Limb (tissue), 2 donors: ENCODE measurements around the gene PEX14.
A peak's percentile ranks its signal among the peaks of the same experiment; 100 is the strongest.

Source experiments
- DNase-seq, 2 donors: peaks; one replicate each; pipeline ENCODE4 v3.0.0-alpha.2; 2016; ENCODE audit errors: extremely low spot score in 2 of 2

The PEX14 gene

DNA sequence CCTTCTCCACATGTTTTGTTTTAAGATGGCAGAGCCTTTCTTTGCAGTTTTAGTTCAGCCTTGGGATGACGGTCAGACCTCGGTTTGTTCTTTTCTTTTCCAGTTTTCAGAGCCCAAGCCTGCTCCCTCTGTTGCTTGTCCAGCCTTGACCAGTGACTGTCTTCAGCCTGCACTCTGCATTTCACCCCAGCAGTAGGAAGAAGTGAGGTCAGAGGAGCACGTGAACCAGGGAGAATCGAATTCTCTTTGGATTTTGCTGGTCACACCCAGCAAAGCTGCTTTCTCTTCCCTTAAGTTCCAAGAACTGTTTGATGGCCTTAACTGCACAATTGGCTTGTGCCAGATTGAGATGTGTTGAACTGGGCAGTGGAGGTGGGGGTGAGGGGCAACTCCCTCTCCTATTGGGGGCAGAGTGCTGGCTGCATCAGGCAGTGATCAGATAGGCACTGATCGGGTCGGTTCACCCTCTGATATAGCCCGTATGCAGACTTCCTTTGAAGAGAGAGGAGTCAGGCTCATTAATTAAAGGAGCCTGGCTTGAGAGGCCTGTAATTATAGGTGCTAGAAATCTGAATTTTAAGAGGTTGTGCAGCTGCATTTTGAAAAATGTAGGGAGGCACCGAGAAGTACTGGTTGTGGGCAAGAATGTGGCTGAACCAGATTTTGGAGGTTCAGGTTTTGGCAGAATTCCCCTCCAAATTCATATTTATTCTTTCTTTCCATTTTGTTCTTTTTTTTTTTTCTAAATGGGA is 42.4 kb downstream of the PEX14 start:
- no peak for DNase-seq

DNA sequence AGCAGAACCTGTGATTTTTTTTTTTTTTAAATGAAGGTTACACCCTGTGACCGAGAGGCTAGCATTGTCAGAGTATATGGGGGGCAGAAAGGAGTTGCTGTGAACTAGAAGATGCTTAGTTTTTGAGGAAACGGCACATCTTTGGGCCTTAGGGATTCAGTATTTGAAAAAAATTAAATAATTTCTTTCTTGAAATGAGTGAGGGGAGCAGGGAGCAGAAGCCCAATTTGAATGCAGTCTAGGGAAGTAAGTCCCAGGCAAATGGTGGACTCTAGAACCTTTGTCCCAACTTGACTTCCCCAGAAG is 42.9 kb downstream of the PEX14 start:
- no peak for DNase-seq

DNA sequence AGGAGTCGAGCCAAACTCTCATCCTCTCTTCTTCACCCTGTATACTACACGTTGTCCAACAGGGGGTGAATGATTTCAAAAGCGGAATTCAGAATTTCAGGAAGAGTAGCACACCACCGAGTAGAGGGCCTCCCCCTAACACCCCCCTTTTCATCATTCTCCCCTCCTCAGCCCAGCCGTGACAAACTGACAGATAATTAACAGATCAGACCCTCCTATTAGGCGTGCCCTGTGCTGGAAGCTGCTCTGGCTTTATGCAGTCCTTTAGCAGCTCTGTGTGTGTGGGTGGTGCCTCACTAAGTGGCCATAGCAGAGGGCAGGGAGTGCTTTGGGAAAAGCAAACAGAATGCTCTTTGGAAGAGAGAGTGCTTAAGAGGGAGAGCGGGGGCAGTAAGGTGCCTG is 44.3 kb downstream of the PEX14 start:
- DNase-seq = no peak

DNA sequence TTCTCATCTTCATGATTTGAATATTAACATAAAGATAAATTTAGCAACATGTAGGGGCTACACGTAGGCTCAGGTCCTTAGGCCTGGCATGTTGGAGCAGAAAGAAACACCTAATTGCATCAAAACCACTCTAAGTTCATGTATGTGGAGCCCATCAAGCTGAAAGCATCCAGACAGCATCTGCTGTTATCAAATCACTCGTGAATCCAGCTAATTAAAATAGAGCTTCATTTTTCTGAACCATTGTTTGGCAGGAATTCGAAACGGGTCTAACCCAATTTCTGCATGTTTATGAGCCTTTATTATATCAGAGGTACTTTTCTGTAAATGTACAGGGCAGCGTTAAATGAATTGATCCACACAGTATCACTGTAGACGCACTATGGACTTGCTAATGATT is 45.7 kb downstream of the PEX14 start:
- no peak for DNase-seq

DNA sequence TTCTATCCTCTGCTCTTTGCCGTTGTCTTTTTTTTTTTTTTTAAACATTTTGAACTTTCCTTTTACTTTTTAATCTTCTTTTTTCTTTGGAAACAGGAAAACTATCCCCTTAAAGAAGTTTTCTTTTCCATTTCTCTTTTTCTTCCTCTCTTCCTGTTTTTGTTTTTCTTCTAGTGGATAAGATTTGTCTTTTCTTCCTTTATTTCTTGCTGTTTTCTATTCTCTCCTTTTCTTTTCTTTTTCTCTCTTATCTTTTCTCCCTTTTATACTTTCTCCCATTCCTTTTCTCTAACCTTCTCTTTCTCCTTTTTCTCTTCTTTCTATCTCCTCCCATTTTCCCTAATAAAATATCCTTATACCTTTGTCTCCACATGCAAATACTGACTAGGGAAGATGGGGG is 46.2 kb downstream of the PEX14 start:
- DNase-seq = no peak

DNA sequence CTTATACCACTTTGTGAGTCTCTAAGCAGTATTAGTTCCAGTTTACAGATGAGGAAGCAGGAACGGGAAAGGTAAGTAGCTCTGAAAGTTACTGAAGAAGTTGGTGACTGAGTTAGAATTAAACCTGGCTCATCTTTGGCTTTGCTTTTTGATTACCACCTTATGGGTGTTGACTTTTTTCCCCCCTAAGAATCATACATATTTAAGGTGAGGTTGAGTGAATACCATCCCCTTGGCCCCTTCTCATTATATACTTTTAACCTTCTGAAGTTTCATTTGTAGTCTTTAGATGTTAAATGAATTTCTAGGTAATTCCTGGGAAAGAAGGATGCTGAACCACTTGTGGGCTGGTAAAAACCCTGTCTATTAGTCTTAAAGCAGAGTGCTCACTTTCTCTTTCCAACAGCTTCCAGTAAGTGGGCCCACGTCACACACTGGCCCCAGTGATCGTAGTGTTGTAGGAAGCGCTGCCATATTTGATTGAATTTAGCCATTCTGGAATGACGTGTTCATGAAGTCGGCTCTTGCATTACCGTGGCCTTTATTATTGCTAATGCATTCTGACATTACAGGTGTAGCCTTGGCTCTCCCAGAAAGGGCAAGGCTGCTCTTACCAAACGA is 46.9 kb downstream of the PEX14 start:
- DNase-seq = no peak

DNA sequence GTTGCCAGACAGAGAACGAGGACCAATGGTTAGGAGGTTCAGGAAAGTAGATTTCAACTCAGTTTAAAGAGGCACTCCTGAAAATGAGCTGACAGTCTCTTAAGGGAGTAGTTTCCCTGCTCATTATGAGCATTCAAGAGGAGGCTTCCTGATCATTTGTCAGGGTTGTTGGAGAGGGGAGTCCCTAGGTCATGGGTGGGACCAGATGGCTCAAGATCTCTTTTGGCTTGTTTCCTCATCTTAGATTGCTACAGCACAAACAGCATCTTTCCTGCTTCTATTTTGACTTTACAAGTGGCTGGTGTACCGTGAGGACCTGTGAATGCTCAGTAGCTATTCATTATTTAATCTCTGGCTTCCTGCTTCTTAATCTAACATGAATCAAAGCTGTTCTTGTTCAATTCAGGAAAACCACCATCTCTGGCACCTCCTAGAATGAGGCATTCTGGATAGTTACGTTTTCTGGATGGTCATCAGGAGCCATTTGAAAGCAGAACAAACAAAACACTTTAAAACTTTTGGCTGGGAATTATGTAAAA is 47.6 kb downstream of the PEX14 start:
- no peak for DNase-seq

DNA sequence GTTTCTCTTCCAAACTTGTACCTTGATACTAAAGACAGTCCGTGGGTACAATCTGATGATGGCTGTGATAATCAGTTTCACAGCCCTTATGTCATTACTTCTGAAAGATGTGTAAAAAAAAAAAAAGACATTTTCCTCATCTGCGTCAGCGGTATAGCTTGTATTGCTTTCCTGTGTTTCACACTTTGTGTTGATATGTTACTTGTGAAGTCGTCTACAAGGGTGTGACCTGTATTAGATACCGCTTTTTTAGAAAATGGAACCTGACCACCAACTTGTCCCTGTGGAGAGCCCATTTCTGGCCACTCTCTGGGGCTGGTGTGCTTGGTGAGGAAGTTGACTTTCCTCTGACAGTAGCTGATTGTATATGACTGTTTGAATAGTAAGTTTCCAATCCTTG is 50.5 kb downstream of the PEX14 start:
- DNase-seq = no peak

DNA sequence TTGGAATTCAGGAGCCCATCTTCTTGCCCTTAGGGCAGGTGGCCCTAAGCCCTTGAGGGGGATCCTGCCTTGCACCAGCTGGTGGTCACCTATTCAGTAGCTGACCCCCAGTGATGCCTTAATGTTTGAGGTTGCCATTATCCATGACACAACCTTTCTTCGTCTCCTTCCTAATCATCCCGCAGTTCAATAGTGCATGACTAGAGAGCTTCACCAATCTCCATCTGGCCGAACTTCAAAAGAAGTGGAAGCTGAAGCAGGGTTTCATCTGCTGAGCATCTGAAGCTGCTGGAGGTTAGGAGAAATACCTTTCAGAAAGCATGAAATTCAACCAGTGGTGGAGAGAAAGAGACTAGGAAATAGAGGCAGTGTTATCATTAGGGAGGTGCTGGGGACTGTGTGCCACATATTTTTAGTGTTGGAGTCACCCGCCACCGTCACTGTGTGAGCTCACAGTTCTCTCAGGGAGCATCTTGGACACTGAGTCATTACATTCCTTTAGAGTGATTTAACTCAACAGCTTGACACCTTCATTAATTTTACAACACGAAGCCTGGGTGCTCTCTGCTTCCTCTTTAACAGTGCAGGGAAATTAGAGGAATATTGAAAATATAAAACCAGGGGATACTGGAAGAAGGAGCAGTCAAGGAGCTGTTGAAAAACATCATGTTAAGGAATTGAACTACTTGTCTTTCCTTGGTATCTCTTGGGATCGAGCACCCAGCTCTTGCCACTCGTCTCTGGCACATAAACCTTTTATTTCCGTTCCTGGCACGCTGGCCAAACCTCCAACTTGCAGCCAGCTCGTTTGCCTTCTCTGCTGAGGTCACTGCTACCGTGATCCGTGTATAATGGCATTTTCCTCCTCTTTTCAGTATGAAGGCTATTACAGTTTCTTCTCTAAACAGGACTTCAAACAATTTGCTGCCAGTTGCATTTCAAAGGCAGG is 53.6 kb downstream of the PEX14 start:
- DNase-seq = no peak

DNA sequence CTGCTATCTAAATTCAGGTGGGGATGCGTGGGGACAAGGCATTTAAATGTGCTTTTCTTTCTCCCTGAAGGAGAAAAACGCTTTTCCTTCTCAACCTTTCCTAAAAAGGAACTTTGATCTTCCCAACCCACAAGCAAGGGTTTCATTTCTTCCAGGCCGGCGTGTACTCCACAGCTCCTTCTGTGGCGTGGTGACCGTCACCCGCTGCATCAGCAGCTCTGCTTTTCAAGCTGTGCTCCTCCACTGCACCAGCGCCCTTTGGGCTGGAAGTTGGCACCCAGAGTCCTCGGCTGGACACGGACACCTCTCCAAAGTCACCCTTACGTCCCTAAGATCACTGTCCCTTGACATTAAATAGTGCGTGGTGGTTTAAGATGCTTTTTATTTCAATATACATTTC is 54.3 kb downstream of the PEX14 start:
- no peak for DNase-seq

DNA sequence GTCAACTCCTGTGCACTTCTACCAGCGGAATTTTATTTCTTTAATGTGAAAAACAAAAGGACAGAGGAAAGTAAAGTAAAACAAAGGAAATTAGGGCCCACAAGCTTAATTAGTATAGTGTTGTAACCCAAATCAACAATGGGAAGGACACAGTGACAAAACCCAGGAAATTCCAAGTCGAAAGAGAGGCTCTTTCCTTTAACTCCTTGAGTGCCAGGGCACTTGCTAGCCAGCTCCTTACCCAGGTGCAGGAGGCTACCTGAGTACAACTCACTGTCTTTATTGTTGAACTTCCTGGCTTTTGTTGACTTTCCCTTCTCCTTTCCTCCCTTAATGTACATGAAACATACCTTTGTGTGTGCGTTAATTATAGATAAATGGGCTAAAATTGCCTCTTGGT is 55.0 kb downstream of the PEX14 start:
- no peak for DNase-seq

DNA sequence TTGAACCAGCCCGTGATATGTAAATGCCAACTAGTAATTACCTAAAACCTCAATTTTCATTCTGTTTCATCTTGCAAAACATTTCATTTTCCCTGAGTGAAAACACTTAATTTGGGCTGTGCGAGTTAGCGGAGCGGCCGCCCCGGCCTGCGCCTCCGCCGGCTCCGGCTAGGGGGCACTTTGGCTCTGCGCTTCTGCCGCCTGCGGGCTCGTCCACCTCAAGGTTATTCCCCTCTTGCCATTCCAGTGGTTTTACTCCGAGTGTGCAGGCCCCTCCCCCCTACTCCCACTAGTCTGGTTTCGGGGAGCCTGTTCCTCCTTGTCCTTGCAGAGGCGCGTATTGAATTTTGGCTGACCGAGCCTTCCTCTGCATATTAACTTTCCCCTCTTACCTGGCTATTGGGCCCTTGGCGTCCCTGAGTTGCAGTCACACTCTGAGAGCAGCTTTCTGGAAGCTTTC is 55.6 kb downstream of the PEX14 start:
- DNase-seq = peak; percentile 63 to 82

DNA sequence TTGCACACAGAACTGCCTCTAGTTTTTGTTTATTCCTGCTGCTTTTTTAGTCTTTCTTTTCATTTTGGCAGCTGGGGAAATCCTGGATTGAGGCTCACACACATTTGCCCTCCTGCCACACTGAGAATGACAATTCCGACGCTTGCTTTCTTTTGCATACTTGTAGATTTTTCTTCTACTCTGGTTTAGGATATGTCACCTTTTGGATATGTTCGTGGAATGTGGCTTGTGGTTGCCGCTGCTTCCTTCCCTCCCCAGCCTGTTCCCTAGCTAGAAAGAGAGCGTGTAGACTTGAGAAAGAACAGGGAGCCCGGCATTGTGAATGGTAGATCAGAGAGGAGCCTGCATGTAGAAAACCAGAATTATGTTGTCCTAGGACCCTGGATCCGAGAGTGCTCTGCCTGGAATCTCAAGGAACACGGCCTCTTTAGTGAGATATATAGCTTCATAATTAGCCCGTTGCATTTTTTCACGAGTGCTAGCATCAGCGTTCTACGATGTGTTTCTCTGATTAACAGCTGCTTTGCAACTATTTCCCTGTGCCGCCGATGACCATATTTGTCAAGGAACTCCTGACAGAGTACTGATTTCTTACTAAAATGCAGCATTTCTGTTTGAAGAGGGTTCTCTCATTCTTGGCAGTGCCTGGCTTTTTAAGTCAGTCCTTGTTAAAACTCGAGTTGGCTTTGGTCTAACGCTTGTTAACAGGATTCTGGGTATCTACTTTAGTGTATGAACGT is 56.2 kb downstream of the PEX14 start:
- no peak for DNase-seq

DNA sequence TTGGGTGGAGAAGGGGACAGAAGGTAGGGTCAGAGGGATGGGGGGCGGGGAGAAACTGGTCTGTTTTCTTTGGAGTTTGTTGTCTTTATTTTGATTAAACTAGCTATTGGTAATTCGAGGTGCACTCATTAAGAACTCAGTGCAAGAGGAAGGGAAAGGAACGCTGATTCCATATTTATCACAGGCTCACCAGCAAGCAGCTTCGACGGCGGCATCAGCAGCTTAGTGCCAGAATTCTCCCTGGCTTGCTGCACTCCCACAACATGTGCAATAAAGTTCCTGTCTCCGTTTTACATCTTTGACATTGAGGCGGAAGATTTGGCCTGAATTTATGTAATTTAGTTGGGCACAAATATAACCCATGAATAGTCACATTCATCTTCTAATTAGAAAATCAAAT is 57.6 kb downstream of the PEX14 start:
- DNase-seq = no peak

DNA sequence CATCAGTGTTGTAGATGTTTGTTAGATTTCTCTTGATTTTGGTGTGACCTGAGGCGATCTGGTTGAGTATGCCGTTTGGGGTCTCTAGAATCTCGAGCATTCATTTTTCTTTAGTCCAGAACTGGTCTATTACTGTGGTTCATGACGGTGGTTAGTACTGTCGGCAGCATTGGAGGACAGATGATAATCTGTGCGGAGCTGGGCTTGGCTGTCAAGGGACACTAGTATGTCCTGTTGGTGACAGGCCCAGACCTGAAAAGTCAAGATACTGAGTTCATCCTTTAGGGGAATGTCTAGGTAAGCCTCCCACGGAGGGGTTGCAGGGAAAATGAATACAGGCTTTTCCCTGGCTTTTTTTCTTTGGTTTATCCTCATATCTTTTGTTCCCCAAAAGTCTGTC is 59.8 kb downstream of the PEX14 start:
- no peak for DNase-seq

DNA sequence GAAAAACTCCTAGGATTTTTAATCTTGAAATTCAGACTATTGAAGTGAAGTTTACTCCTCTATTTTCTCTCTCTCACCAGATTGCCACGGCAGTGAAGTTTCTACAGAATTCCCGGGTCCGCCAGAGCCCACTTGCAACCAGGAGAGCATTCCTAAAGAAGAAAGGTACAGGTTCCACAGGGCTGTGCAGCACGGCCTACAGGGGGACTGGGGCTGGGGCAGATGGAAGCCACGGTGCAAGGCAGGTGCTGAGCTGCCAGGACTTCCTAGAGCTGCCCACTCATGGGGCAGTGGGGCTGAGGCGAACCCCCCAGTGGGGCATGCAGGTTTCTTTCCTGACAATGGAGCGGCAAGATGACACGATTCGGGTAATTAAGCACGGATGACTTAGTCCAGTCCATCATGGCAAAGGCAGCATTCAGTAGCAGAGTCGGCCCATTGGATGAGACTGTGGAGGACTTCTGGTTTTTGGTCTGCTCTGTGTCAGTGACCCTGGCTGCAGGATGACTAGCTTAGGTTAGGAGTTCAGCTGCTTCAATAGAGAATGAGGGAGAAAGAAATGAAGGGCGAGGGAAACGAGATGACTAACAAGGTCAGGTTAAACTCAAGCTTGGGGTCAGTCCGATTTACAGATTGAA is 61.5 kb downstream of the PEX14 start:
- no peak for DNase-seq

DNA sequence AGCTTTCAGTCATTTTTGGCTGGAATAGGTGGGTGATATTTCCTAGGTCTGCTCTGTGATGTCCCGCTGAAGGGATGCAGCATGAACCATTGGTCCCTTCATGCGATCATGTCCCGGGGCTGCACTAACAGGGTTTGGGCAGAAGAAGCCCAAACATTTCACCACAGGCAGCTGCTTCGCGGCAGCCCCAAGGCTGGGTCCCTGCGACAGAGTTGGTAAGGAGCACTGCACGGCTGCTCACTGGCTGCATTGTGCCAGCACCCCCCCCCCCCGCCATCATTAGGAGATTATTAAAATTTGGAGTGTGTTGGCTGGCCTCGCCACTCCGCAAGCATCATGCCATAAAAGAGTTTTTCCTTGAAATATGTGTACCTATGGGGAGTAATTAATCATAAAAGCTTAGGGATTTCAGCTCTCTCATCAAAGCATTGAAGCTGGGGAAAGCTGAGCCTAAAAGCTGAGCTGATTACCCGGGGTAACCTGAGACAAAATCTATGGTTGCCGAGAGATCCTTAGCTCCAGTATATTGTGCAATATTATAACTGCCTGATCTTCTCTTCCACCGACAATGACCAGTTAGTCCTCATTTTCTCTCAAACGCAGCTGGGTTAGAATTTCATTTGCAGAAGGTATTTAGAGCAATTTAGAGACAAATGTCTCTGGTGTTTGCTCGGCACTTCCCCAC is 62.5 kb downstream of the PEX14 start:
- DNase-seq = no peak

DNA sequence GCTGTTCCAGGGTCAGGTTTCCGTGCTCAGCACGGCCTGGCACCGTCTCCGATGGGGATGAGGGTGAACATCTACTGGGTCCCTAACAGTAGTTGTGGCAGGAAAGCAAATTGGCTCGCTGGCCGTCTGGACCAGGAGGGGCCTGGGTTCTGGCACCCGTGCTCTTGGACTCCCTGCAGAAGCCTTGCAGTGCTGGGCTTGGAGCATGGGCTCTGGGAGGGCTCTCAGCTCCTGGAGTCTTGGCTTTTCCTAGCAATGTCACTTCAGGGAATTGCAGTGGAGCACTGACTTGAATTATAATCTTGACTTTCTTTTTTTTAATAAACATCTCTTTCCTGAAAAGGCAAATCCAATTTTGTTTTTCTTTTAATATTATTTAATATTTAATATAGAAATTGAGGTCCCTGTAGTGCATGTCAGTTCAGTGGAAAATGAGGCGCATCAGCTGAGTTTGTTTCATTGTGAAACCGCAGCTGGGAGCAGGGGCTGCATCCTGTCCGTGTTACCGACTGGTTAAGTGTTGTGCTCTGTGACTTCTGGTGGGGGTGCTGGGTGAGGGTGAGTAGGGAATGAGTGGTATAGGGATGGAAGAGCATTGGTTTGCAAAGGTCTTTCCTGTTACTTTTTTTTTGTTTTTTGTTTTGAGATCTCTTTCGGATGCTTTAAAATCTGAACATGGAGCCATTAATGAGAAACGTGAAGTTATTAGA is 64.1 kb downstream of the PEX14 start:
- no peak for DNase-seq

DNA sequence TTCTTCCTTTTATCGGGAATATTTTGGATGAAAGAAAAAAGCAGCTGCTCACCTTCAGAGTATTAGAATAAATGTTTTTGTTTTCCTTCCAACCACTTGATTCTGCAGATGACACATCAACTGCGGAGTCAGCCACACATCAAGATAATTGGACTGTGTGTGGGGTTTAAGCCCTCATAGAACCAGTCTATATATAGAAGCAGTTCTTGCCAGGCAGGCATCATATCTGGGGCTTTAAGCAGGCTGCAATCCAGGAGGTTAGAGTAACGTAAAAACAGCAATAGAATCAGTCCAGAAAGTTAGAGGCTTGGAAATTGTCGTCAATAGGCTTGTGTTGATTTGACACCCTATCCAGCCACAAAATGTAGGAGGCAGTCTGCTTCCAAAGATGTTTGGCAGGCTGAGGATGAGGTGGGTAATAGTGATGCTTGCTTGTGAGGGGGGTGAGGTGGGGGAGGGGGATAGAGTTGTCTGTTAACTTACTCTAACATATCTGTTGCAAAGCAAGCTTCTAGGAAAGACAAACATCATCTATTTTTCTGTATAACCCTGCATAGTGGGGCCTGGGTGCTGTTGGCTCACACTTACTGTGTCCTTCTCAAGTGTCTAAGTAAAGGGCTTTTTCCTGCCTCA is 64.8 kb downstream of the PEX14 start:
- DNase-seq = no peak
